ENCODE measurements around the gene WDR70.

WDR70 gene

GRCh38 chr5:37767961-37768360 is 388.8 kb downstream of the WDR70 start:
- no peak for TF ChIP-seq FOXA1 (IDR thresholded peaks at IDR 0.05)
- no peak for TF ChIP-seq NFRKB (IDR thresholded peaks at IDR 0.05)
- no peak for TF ChIP-seq FOXM1 (IDR thresholded peaks at IDR 0.05; ENCODE audit: borderline replicate concordance)
- TF ChIP-seq ELF4 (IDR thresholded peaks at IDR 0.05): no peak
- no peak for TF ChIP-seq SP1 (IDR thresholded peaks at IDR 0.05)
- TF ChIP-seq HDGF (IDR thresholded peaks at IDR 0.05; ENCODE audit: borderline replicate concordance): no peak
- TF ChIP-seq FOXK2 (IDR thresholded peaks at IDR 0.05): no peak
- TF ChIP-seq ARNT (IDR thresholded peaks at IDR 0.05): no peak
- no peak for TF ChIP-seq L3MBTL2 (conservative IDR thresholded peaks at IDR 0.05)
- no peak for TF ChIP-seq BHLHE40 (IDR thresholded peaks at IDR 0.05; ENCODE audit: borderline replicate concordance)
- no peak for TF ChIP-seq CTBP1 (IDR thresholded peaks at IDR 0.05; ENCODE audit: borderline replicate concordance)
- POLR2A ChIA-PET: no interaction called here
- no peak for DNase-seq (ENCODE audit: extremely low spot score)
- CTCF ChIA-PET: no interaction called here

- DNase-seq (ENCODE audit: extremely low spot score): no peak
- TF ChIP-seq SUZ12 (IDR thresholded peaks at IDR 0.05) (no peak), SP1 (IDR thresholded peaks at IDR 0.05) (no peak), TARDBP (IDR thresholded peaks at IDR 0.05) (no peak), ARNT (IDR thresholded peaks at IDR 0.05) (no peak), NFRKB (IDR thresholded peaks at IDR 0.05) (no peak), FOXA1 (IDR thresholded peaks at IDR 0.05) (no peak), LEF1 (IDR thresholded peaks at IDR 0.05; ENCODE audit: borderline replicate concordance) (no peak)
- ChIA-PET CTCF (no interaction called here), POLR2A (no interaction called here)
Measured at GRCh38 chr5:37768371-37768770, 389.3 kb downstream of the WDR70 start.

GRCh38 chr5:37769108-37769507 is 390.0 kb downstream of the WDR70 start:
- TF ChIP-seq HDGF (IDR thresholded peaks at IDR 0.05; ENCODE audit: borderline replicate concordance): no peak
- no peak for TF ChIP-seq CTBP1 (IDR thresholded peaks at IDR 0.05; ENCODE audit: borderline replicate concordance)
- TF ChIP-seq TARDBP (IDR thresholded peaks at IDR 0.05): no peak
- TF ChIP-seq FOXA1 (IDR thresholded peaks at IDR 0.05): no peak
- TF ChIP-seq ARNT (IDR thresholded peaks at IDR 0.05): no peak
- TF ChIP-seq SUZ12 (IDR thresholded peaks at IDR 0.05): no peak
- no peak for TF ChIP-seq LEF1 (IDR thresholded peaks at IDR 0.05; ENCODE audit: borderline replicate concordance)
- no peak for TF ChIP-seq ELF4 (IDR thresholded peaks at IDR 0.05)
- no peak for TF ChIP-seq PKNOX1 (IDR thresholded peaks at IDR 0.05)
- no peak for TF ChIP-seq NFRKB (IDR thresholded peaks at IDR 0.05)
- no peak for TF ChIP-seq BHLHE40 (IDR thresholded peaks at IDR 0.05; ENCODE audit: borderline replicate concordance)
- TF ChIP-seq ZNF384 (IDR thresholded peaks at IDR 0.05): no peak
- no peak for TF ChIP-seq SP1 (IDR thresholded peaks at IDR 0.05)
- no peak for TF ChIP-seq L3MBTL2 (conservative IDR thresholded peaks at IDR 0.05)
- TF ChIP-seq FOXM1 (IDR thresholded peaks at IDR 0.05; ENCODE audit: borderline replicate concordance): no peak
- no peak for TF ChIP-seq FOXK2 (IDR thresholded peaks at IDR 0.05)
- no peak for DNase-seq (ENCODE audit: extremely low spot score)
- CTCF ChIA-PET: no interaction called here
- POLR2A ChIA-PET: no interaction called here

GRCh38 chr5:37769840-37770239 is 390.7 kb downstream of the WDR70 start:
- ChIA-PET CTCF (no interaction called here), POLR2A (no interaction called here)
- TF ChIP-seq ELF4 (IDR thresholded peaks at IDR 0.05) (no peak), TARDBP (IDR thresholded peaks at IDR 0.05) (no peak), ARNT (IDR thresholded peaks at IDR 0.05) (no peak), BHLHE40 (IDR thresholded peaks at IDR 0.05; ENCODE audit: borderline replicate concordance) (no peak), L3MBTL2 (conservative IDR thresholded peaks at IDR 0.05) (no peak), HDGF (IDR thresholded peaks at IDR 0.05; ENCODE audit: borderline replicate concordance) (no peak), PKNOX1 (IDR thresholded peaks at IDR 0.05) (no peak), NFRKB (IDR thresholded peaks at IDR 0.05) (no peak), SP1 (IDR thresholded peaks at IDR 0.05) (no peak)
- DNase-seq (ENCODE audit: extremely low spot score): no peak

GRCh38 chr5:37770786-37771185 is 391.7 kb downstream of the WDR70 start:
- ChIA-PET CTCF (no interaction called here), POLR2A (no interaction called here)
- DNase-seq (ENCODE audit: extremely low spot score): no peak
- no peak for TF ChIP-seq TARDBP (IDR thresholded peaks at IDR 0.05)
- no peak for TF ChIP-seq ARNT (IDR thresholded peaks at IDR 0.05)
- TF ChIP-seq LEF1 (IDR thresholded peaks at IDR 0.05; ENCODE audit: borderline replicate concordance): no peak
- no peak for TF ChIP-seq FOXK2 (IDR thresholded peaks at IDR 0.05)
- no peak for TF ChIP-seq ELF4 (IDR thresholded peaks at IDR 0.05)
- TF ChIP-seq ZNF384 (IDR thresholded peaks at IDR 0.05): no peak

- TF ChIP-seq SP1 (IDR thresholded peaks at IDR 0.05) (no peak), NFRKB (IDR thresholded peaks at IDR 0.05) (no peak), HDGF (IDR thresholded peaks at IDR 0.05; ENCODE audit: borderline replicate concordance) (no peak), ZNF384 (IDR thresholded peaks at IDR 0.05) (no peak), CTBP1 (IDR thresholded peaks at IDR 0.05; ENCODE audit: borderline replicate concordance) (no peak), PKNOX1 (IDR thresholded peaks at IDR 0.05) (no peak), ELF4 (IDR thresholded peaks at IDR 0.05) (no peak), FOXM1 (IDR thresholded peaks at IDR 0.05; ENCODE audit: borderline replicate concordance) (no peak), L3MBTL2 (conservative IDR thresholded peaks at IDR 0.05) (no peak), TARDBP (IDR thresholded peaks at IDR 0.05) (no peak)
- POLR2A ChIA-PET: no interaction called here
- DNase-seq (ENCODE audit: extremely low spot score): no peak
- CTCF ChIA-PET: no interaction called here
Measured at GRCh38 chr5:37771203-37771611, 392.1 kb downstream of the WDR70 start.

GRCh38 chr5:37771731-37772130 is 392.6 kb downstream of the WDR70 start:
- ChIA-PET POLR2A (no interaction called here), CTCF (no interaction called here)

More at GRCh38 chr5:37771731-37772130, 392.6 kb downstream of the WDR70 start:
- DNase-seq (ENCODE audit: extremely low spot score): no peak
- TF ChIP-seq BHLHE40 (IDR thresholded peaks at IDR 0.05; ENCODE audit: borderline replicate concordance) (no peak), FOXK2 (IDR thresholded peaks at IDR 0.05) (no peak), LEF1 (IDR thresholded peaks at IDR 0.05; ENCODE audit: borderline replicate concordance) (no peak), ARNT (IDR thresholded peaks at IDR 0.05) (no peak), SUZ12 (IDR thresholded peaks at IDR 0.05) (no peak), ZNF384 (IDR thresholded peaks at IDR 0.05) (no peak), NFRKB (IDR thresholded peaks at IDR 0.05) (no peak), ELF4 (IDR thresholded peaks at IDR 0.05) (no peak), PKNOX1 (IDR thresholded peaks at IDR 0.05) (no peak), L3MBTL2 (conservative IDR thresholded peaks at IDR 0.05) (no peak), FOXM1 (IDR thresholded peaks at IDR 0.05; ENCODE audit: borderline replicate concordance) (no peak)

All from HEK293T (cell line).